SU-DHL-6 (cell line): ENCODE data around the gene ZNF738.

Experiments
- CTCF ChIP-seq: fragments of 200-600 bp; sonication (generic); IDR thresholded peaks from one replicate; pipeline ENCODE4 v1.5.1; 2017; ENCODE audit warnings: antibody characterized with exemption, mild to moderate bottlenecking, low read length, moderate library complexity; ENCODE audit not compliant: insufficient read depth, poor library complexity, severe bottlenecking
- EZH2phosphoT487 ChIP-seq: fragments of 200-600 bp; sonication (generic), shearing (Covaris generic); conservative IDR thresholded peaks from 2 replicates; pipeline ENCODE4 v1.6.1; 2018; ENCODE audit warnings: mild to moderate bottlenecking, antibody characterized with exemption, low read length, moderate library complexity, mixed read lengths

DNA sequence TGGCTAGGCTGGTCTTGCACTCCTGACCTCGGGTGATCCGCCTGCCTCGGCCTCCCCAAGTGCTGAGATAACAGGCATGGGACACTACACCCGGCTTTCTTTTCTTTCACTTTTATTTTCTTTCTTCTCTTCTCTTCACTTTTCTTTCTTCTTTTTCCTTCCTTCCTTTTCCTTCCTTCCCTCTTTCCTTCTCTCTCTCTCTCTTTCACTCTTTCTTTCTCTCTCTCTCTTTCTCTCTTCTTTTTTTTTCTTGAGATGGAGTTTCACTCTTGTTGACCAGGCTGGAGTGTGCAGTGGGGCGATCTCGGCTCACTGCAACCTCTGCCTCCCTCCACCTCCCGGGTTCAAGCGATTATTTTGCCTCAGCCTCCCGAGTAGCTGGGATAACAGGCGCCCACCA lies 37.3 kb downstream of the ZNF738 start:
- TF ChIP-seq CTCF: no peak
- TF ChIP-seq EZH2phosphoT487: no peak
